Endothelial cell of umbilical vein (primary cell): ENCODE results near the gene OR2D2. TPM values are rescaled to one million over a fixed set of nuclear protein-coding genes. Genes with fewer than 3 reads are reported as not detected.

Source experiments
- BruUV-seq: library from RNA; stranded (reverse); fragments of 400-500 nt; replicated peaks from 2 replicates; lab custom pipeline; 2021; lab: Mats Ljungman, UMichigan
- CTCF ChIA-PET: fragments of 300-600, 350-600 bp; sonication (Branson Sonifier 250); formaldehyde crosslinking; loops from one replicate; lab custom pipeline; 2021; ENCODE audit warnings: antibody characterized with exemption, inconsistent platforms; lab: Charles Lee
- POLR2A ChIA-PET: fragments of 300-600, 350-600 bp; sonication (Branson Sonifier 250); formaldehyde crosslinking; loops from one replicate; lab custom pipeline; 2021; ENCODE audit warnings: antibody characterized with exemption, inconsistent platforms; lab: Charles Lee
- DNase-seq: peaks from one replicate; pipeline ENCODE4 v3.0.0-alpha.2; 2011; ENCODE audit warnings: low read depth, low spot score
- FAIRE-seq: peaks from 2 replicates; lab custom pipeline; 2011; peaks lifted over from hg19 to GRCh38; lab: Jason Lieb, UNC
- H2AFZ ChIP-seq: 2 replicates; pipeline ENCODE4 v1.6.0; 2012; ENCODE audit warnings: low read depth, low read length, control low read depth, inconsistent platforms
- H3K27ac ChIP-seq: 2 replicates; pipeline ENCODE4 v1.5.1; 2011; ENCODE audit warnings: low read depth, mild to moderate bottlenecking, control low read depth, low read length, moderate library complexity; ENCODE audit not compliant: insufficient read depth
- H3K27me3 ChIP-seq, 2 experiments: 2 replicates each; pipeline versions ENCODE4 v1.6.0 to v1.6.1; 2011; ENCODE audit warnings: low read length in 2 of 2, mixed read lengths in 1 of 2; ENCODE audit not compliant: control insufficient read depth in 2 of 2, insufficient read depth in 2 of 2
- H3K36me3 ChIP-seq, 2 experiments: 2 replicates in 1 of 2; 3 replicates in 1 of 2; pipeline ENCODE4 v1.5.1; 2011; ENCODE audit warnings: low read length in 2 of 2, mild to moderate bottlenecking in 1 of 2, moderate library complexity in 1 of 2; ENCODE audit not compliant: control insufficient read depth in 2 of 2, insufficient read depth in 2 of 2; ENCODE audit errors: extremely low read depth in 1 of 2
- H3K4me1 ChIP-seq: 3 replicates; pipeline ENCODE4 v1.5.1; 2011; ENCODE audit warnings: mild to moderate bottlenecking, low read length; ENCODE audit not compliant: control insufficient read depth, insufficient read depth; ENCODE audit errors: extremely low read depth
- H3K4me2 ChIP-seq: 2 replicates; pipeline ENCODE4 v1.6.1; 2011; ENCODE audit warnings: low read length, control low read depth, mixed read lengths; ENCODE audit not compliant: insufficient read depth
- H3K4me3 ChIP-seq, 3 experiments: fragments of 200-600 bp in 1 of 3; sonication (generic), shearing (Covaris generic) in 1 of 3; replicated peaks in 1 of 3; 2 replicates each; pipeline ENCODE4 v1.5.1; 2011 to 2016; ENCODE audit warnings: control low read depth in 3 of 3, low read length in 3 of 3, mild to moderate bottlenecking in 2 of 3, inconsistent platforms in 1 of 3, low read depth in 1 of 3, moderate library complexity in 1 of 3; ENCODE audit not compliant: insufficient read depth in 1 of 3
- H3K79me2 ChIP-seq: 2 replicates; pipeline ENCODE4 v1.6.0; 2012; ENCODE audit warnings: low read length, inconsistent platforms; ENCODE audit not compliant: control insufficient read depth, insufficient read depth
- H3K9ac ChIP-seq: replicated peaks from 2 replicates; pipeline ENCODE3; 2011; ENCODE audit warnings: low read length, control low read depth; ENCODE audit not compliant: insufficient read depth; ENCODE audit errors: extremely low read depth
- H3K9me1 ChIP-seq: replicated peaks from 3 replicates; pipeline ENCODE4 v1.6.0; 2011; ENCODE audit warnings: mild to moderate bottlenecking, low read length; ENCODE audit not compliant: control insufficient read depth, insufficient read depth; ENCODE audit errors: extremely low read depth
- H3K9me3 ChIP-seq: replicated peaks from 2 replicates; pipeline ENCODE4 v1.5.1; 2012; ENCODE audit warnings: low read length, inconsistent platforms; ENCODE audit not compliant: control insufficient read depth, insufficient read depth
- H4K20me1 ChIP-seq: replicated peaks from 2 replicates; pipeline ENCODE3; 2011; ENCODE audit warnings: mild to moderate bottlenecking, low read length; ENCODE audit not compliant: control insufficient read depth, insufficient read depth; ENCODE audit errors: extremely low read depth
- EZH2 ChIP-seq: IDR thresholded peaks from 2 replicates; pipeline ENCODE4 v1.6.1; 2012; ENCODE audit warnings: borderline replicate concordance, low read depth, mild to moderate bottlenecking, moderate library complexity, low read length, inconsistent platforms; ENCODE audit not compliant: severe bottlenecking
- FOS ChIP-seq: IDR thresholded peaks from 2 replicates; pipeline ENCODE4 v1.6.1; 2011; ENCODE audit warnings: mild to moderate bottlenecking, low read length, moderate library complexity, borderline replicate concordance; ENCODE audit not compliant: insufficient read depth
- GATA2 ChIP-seq: IDR thresholded peaks from 2 replicates; pipeline ENCODE4 v1.7.0; 2011; ENCODE audit warnings: low read depth, mild to moderate bottlenecking, moderate library complexity, mixed read lengths, low read length; ENCODE audit not compliant: insufficient read length, insufficient read depth
- JUN ChIP-seq: IDR thresholded peaks from 2 replicates; pipeline ENCODE4 v1.6.1; 2011; ENCODE audit warnings: borderline replicate concordance, low read depth; ENCODE audit not compliant: insufficient read length, insufficient read depth
- MAX ChIP-seq: IDR thresholded peaks from 2 replicates; pipeline ENCODE4 v1.6.1; 2011; ENCODE audit not compliant: insufficient read depth, insufficient read length
- MYC ChIP-seq: IDR thresholded peaks from one replicate; pipeline ENCODE4 v1.6.1; 2011; ENCODE audit warnings: mild to moderate bottlenecking, low read depth, low read length
- POLR2A ChIP-seq: IDR thresholded peaks from 2 replicates; pipeline ENCODE4 v1.6.1; 2012; ENCODE audit warnings: low read depth, mild to moderate bottlenecking, control low read depth, low read length
- POLR2AphosphoS5 ChIP-seq: IDR thresholded peaks from 2 replicates; pipeline ENCODE4 v1.6.1; 2012; ENCODE audit warnings: low read depth, mild to moderate bottlenecking, control low read depth, low read length, moderate library complexity; ENCODE audit not compliant: insufficient read depth
- dilution Hi-C: fragments of 300-500 bp; cut with MboI; formaldehyde crosslinking; loops from one replicate; pipeline ENCODE4 v1.15.0; 2019; ENCODE audit warnings: low sequenced_read_pairs; ENCODE audit not compliant: extremely low pct_ligation_motif_present
- intact Hi-C: fragments of 100-400 bp; cut with micrococcal nuclease; formaldehyde crosslinking; loops from one replicate; pipeline ENCODE4 v1.10.0; 2022
- polyA plus RNA-seq, 4 experiments: library from polyadenylated mRNA; depleted of rRNA in 3 of 4; stranded (reverse) in 3 of 4; unstranded in 1 of 4; fragments of >200 nt; gene quantifications; 2 replicates each; pipeline versions ENCODE4 v1.2.1 to v1.2.3, GENCODE V29; 2011 to 2012; ENCODE audit warnings: missing spikeins in 1 of 4
- total RNA-seq: library from RNA; stranded (reverse); gene quantifications from 2 replicates; pipeline ENCODE4 v1.2.3, GENCODE V29; 2021

The OR2D2 gene
- total and polyA plus RNA-seq, 2 donors (not counting 3 experiments of a cell fraction or from before 2014, with no cell fraction given): 0.08 to 0.31 TPM

GRCh38 chr11:6900327-6900999, 8.2 kb upstream of the OR2D2 start:
- CTCF ChIA-PET: interaction anchor here (1.4 to 1.8 kb wide), 2 partner anchors 26 to 378 kb away, joined by 4 to 6 read pairs; partner anchors contain the start of gene ZNF215

GRCh38 chr11:6898911-6899310, 6.6 kb upstream of the OR2D2 start:
- ChIA-PET POLR2A (no interaction called here), CTCF (interaction anchor here (1.4 to 1.8 kb wide), 2 partner anchors 27 to 380 kb away, joined by 4 to 6 read pairs; partner anchors contain the start of gene ZNF215)
- Histone ChIP-seq H3K9me3 (no peaks in the 10 kb centered on the region), H2AFZ (no peak overlapping the region), H3K79me2 (no peaks in the 10 kb centered on the region), H3K36me3 (no peaks in the 10 kb centered on the region), H3K4me2 (no peak overlapping the region), H3K27ac (no peak overlapping the region), H3K4me3 (no peak overlapping the region), H3K4me1 (no peaks in the 10 kb centered on the region), H3K9me1 (no peaks in the 10 kb centered on the region), H3K27me3 (no peaks in the 10 kb centered on the region), H3K9ac (no peak overlapping the region), H4K20me1 (no peaks in the 10 kb centered on the region)
- intact Hi-C loops: no loop called here
- no peak for TF ChIP-seq MAX
- no peak for TF ChIP-seq POLR2A
- TF ChIP-seq POLR2AphosphoS5: no peak
- no peak for TF ChIP-seq GATA2
- no peak for TF ChIP-seq JUN
- TF ChIP-seq MYC: no peak
- dilution Hi-C loops: no loop called here
- DNase-seq: no peak
- no TSS peak for BruUV-seq
- FAIRE-seq: no peak

More at GRCh38 chr11:6900327-6900999, 8.2 kb upstream of the OR2D2 start:
- Histone ChIP-seq H3K9me3 (no peaks in the 10 kb centered on the region), H3K4me1 (no peaks in the 10 kb centered on the region), H3K9ac (no peak overlapping the region), H3K4me3 (no peak overlapping the region), H3K4me2 (no peak overlapping the region), H2AFZ (no peak overlapping the region), H4K20me1 (no peaks in the 10 kb centered on the region), H3K27ac (no peak overlapping the region), H3K27me3 (no peaks in the 10 kb centered on the region), H3K9me1 (no peaks in the 10 kb centered on the region), H3K36me3 (no peaks in the 10 kb centered on the region), H3K79me2 (no peaks in the 10 kb centered on the region)
- BruUV-seq: no TSS peak
- dilution Hi-C loops (no loop called here), intact Hi-C loops (no loop called here)
- FAIRE-seq (no peak), DNase-seq (no peak)
- TF ChIP-seq FOS: no peak
- no peak for TF ChIP-seq JUN
- no peak for TF ChIP-seq GATA2
- TF ChIP-seq EZH2: no peak
- POLR2A ChIA-PET: no interaction called here
